Fibroblast of mammary gland (primary cell): ENCODE measurements around the gene CXCL14.

Experiments
- DNase-seq: peaks from one replicate; pipeline ENCODE4 v3.0.0-alpha.2; 2010; ENCODE audit warnings: low read depth
- H3K4me3 ChIP-seq: 2 replicates; pipeline ENCODE4 v1.5.1; 2011; ENCODE audit warnings: low read depth, mild to moderate bottlenecking, low read length, moderate library complexity; ENCODE audit not compliant: control insufficient read depth
- CTCF ChIP-seq: conservative IDR thresholded peaks from 2 replicates; pipeline ENCODE4 v1.5.1; 2011; ENCODE audit warnings: low read depth, low read length, inconsistent platforms; ENCODE audit not compliant: control insufficient read depth, insufficient read depth

The CXCL14 gene

GRCh38 chr5:135592312-135593045, 13.7 kb upstream of the CXCL14 start:
- no peak for TF ChIP-seq CTCF
- DNase-seq: no peak
- H3K4me3 ChIP-seq: no peak overlapping the region

GRCh38 chr5:135591277-135591676, 12.5 kb upstream of the CXCL14 start:
- DNase-seq: no peak
- TF ChIP-seq CTCF: no peak
- no peak overlapping the region for H3K4me3 ChIP-seq

GRCh38 chr5:135589152-135589551, 10.4 kb upstream of the CXCL14 start:
- TF ChIP-seq CTCF: no peak
- DNase-seq: no peak
- no peak overlapping the region for H3K4me3 ChIP-seq

GRCh38 chr5:135587721-135588663, 9.2 kb upstream of the CXCL14 start:
- DNase-seq: no peak
- H3K4me3 ChIP-seq: no peak overlapping the region
- no peak for TF ChIP-seq CTCF

GRCh38 chr5:135584918-135585317, 6.1 kb upstream of the CXCL14 start:
- DNase-seq: no peak
- TF ChIP-seq CTCF: no peak
- H3K4me3 ChIP-seq: no peak overlapping the region

GRCh38 chr5:135584276-135584675, 5.5 kb upstream of the CXCL14 start:
- no peak for DNase-seq
- no peak overlapping the region for H3K4me3 ChIP-seq
- no peak for TF ChIP-seq CTCF
